ENCODE measurements around the gene GKAP1. TPM values are rescaled to one million over a fixed set of nuclear protein-coding genes. Genes with fewer than 3 reads are reported as not detected.

GKAP1 gene
- total RNA-seq, result 1.2 and 2.0 TPM in 2 replicates

GRCh38 chr9:83817356-83818278 is at the start of gene GKAP1:
TSS of gene GKAP1 (minus strand) at chr9:83817769. CDS start at chr9:83806517, 11,252 bp downstream.

DNA sequence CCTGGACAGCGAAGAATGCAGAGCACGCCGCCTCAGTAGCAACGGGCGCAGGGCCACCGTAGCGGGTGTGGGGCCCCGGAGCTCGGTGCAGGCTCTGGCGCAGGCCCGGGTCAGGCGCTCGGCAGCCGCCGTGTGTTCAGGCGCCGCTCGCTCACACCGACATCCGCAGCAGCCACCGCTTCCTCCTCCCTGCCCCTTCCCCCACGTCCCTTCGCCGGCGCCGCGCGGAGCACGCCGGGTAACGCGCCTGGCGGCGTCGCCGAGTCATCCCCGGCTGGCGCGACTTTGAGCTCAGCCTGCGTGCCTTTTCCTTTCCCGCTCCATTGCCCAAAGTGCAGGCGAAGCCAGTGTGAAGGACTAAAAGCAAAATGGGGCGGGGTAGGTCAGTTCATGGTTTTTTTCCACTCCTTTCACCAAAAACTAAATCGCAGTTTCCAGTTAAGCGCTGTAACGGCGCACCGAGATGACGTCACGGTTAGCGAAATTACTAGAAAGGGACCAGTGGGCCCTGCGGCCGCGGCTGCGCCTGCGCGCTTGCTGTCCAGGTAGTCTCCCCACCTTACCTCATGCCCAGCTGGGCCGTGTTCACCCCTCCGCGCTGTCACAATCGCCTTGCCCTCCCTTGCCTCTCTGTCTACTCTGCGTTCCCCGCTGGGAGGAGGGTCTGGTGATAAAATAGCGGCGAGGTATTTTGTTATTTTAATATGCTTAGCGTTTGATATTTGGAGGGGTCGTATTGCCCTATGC is 109.6 kb downstream of the GKAP1 start, which contains the start of gene UBQLN1:
TSS of gene UBQLN1 (minus strand) at position 191 of the 747 bp plus-strand sequence. CDS start 279 bp downstream, outside the sequence.

Other genes starting within 250 kb of the GKAP1 start
- 6.7 and 9.5 TPM in 2 replicates for gene IDNK, start 194.6 kb downstream of the GKAP1 start, total RNA-seq
- gene UBQLN1, start 109.8 kb downstream of the GKAP1 start, total RNA-seq, result 106 and 161 TPM in 2 replicates
- 2.6 and 5.9 TPM in 2 replicates for gene KIF27, start 103.7 kb upstream of the GKAP1 start, total RNA-seq
- 663 and 920 TPM in 2 replicates for gene HNRNPK, start 162.4 kb upstream of the GKAP1 start, total RNA-seq
- gene RMI1, start 163.0 kb upstream of the GKAP1 start, total RNA-seq, result 5.4 and 6.7 TPM in 2 replicates